OCI-LY3 (cell line): ENCODE results near the gene CNDP1.

Experiments
- EZH2phosphoT487 ChIP-seq: fragments of 200-600 bp; shearing (Covaris generic); IDR thresholded peaks from 2 replicates; pipeline ENCODE4 v1.6.1; 2018; ENCODE audit warnings: antibody characterized with exemption, mixed run types, low read depth
- TF ChIP-seq, protein P1 (sequence below): fragments of 200-600, 300-600 bp; sonication (generic); IDR thresholded peaks from 2 replicates; pipeline ENCODE4 v1.5.1; 2014; ENCODE audit warnings: antibody characterized with exemption, low read length, low read depth

DNA sequence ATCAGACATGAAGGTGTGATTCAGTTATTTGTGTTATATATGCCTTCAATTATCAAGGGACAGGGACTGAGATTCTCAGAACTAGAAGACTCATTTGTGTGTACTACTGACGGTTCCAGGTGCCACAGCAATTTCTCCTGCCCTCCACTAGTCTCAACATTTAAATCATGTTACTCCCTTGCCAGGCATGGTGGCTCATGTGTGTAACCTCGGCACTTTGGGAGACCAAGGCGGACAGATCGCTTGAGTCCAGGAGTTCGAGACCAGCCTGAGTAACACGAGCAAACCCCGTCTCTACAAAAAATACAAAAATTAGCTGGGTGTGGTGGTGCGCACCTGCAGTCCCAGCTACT, 37.0 kb upstream of the CNDP1 start:
- TF ChIP-seq, protein P1, sequence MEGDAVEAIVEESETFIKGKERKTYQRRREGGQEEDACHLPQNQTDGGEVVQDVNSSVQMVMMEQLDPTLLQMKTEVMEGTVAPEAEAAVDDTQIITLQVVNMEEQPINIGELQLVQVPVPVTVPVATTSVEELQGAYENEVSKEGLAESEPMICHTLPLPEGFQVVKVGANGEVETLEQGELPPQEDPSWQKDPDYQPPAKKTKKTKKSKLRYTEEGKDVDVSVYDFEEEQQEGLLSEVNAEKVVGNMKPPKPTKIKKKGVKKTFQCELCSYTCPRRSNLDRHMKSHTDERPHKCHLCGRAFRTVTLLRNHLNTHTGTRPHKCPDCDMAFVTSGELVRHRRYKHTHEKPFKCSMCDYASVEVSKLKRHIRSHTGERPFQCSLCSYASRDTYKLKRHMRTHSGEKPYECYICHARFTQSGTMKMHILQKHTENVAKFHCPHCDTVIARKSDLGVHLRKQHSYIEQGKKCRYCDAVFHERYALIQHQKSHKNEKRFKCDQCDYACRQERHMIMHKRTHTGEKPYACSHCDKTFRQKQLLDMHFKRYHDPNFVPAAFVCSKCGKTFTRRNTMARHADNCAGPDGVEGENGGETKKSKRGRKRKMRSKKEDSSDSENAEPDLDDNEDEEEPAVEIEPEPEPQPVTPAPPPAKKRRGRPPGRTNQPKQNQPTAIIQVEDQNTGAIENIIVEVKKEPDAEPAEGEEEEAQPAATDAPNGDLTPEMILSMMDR = no peak
- TF ChIP-seq EZH2phosphoT487 = no peak
